H1 (cell line): ENCODE measurements around the gene DENND6B. TPM values are rescaled to one million over a fixed set of nuclear protein-coding genes. Genes with fewer than 3 reads are reported as not detected.

Experiments
- CTCF ChIA-PET: fragments of 300-600 bp; sonication (Branson Sonifier 250); formaldehyde crosslinking; loops from one replicate; lab custom pipeline; 2021; ENCODE audit not compliant: partially characterized antibody; lab: Charles Lee
- POLR2A ChIA-PET: fragments of 300-600 bp; sonication (Branson Sonifier 250); formaldehyde crosslinking; loops from one replicate; lab custom pipeline; 2021; ENCODE audit warnings: inconsistent platforms; ENCODE audit not compliant: partially characterized antibody; lab: Charles Lee
- DNase-seq, 2 experiments: peaks; one replicate each; pipeline versions ENCODE4 v3.0.0 to v3.0.0-alpha.2; 2010 to 2022; ENCODE audit warnings: low spot score in 2 of 2, low read depth in 1 of 2, mixed read lengths in 1 of 2
- FAIRE-seq: peaks from 2 replicates; lab custom pipeline; 2011; peaks lifted over from hg19 to GRCh38; lab: Jason Lieb, UNC
- H2AFZ ChIP-seq: 2 replicates; pipeline ENCODE4 v1.8.1; 2012; ENCODE audit warnings: low read length, inconsistent platforms
- H2AK5ac ChIP-seq: 2 replicates; pipeline ENCODE4 v1.6.1; 2013; ENCODE audit warnings: low read depth, low read length
- H2BK120ac ChIP-seq: replicated peaks from 2 replicates; pipeline ENCODE3; 2013; ENCODE audit warnings: low read depth, low read length, inconsistent platforms
- H2BK12ac ChIP-seq: 2 replicates; pipeline ENCODE4 v1.6.1; 2013; ENCODE audit warnings: low read depth, low read length
- H2BK15ac ChIP-seq: 2 replicates; pipeline ENCODE4 v1.6.1; 2013; ENCODE audit warnings: low read length
- H2BK20ac ChIP-seq: 2 replicates; pipeline ENCODE4 v1.6.1; 2013; ENCODE audit warnings: low read length
- H2BK5ac ChIP-seq: 2 replicates; pipeline ENCODE4 v1.6.1; 2013; ENCODE audit warnings: low read depth, low read length
- H3K14ac ChIP-seq: 2 replicates; pipeline ENCODE4 v1.6.1; 2013; ENCODE audit warnings: inconsistent platforms; ENCODE audit not compliant: insufficient read length
- H3K18ac ChIP-seq: 2 replicates; pipeline ENCODE4 v1.6.1; 2013; ENCODE audit warnings: low read length; ENCODE audit errors: extremely low read depth
- H3K23ac ChIP-seq: 2 replicates; pipeline ENCODE4 v1.6.1; 2013; ENCODE audit warnings: inconsistent platforms; ENCODE audit not compliant: insufficient read length
- H3K23me2 ChIP-seq: 2 replicates; pipeline ENCODE4 v1.6.1; 2013; ENCODE audit warnings: low read depth, low read length
- H3K27ac ChIP-seq: 2 replicates; pipeline ENCODE4 v1.6.1; 2011; ENCODE audit warnings: low read depth, low read length, inconsistent platforms
- H3K27me3 ChIP-seq, 4 experiments: replicated peaks in 1 of 4; 1 replicate in 1 of 4; 2 replicates in 3 of 4; pipeline versions ENCODE4 v1.6.1 to v1.8.1; 2011 to 2013; ENCODE audit warnings: low read length in 3 of 4, mild to moderate bottlenecking in 3 of 4, inconsistent platforms in 2 of 4, mixed read lengths in 2 of 4, moderate library complexity in 1 of 4; ENCODE audit not compliant: control insufficient read depth in 3 of 4, insufficient read depth in 3 of 4; ENCODE audit errors: extremely low read depth in 1 of 4
- H3K36me3 ChIP-seq, 4 experiments: 2 replicates each; pipeline versions ENCODE4 v1.6.1 to v1.8.1; 2011 to 2013; ENCODE audit warnings: mild to moderate bottlenecking in 4 of 4, low read length in 3 of 4, moderate library complexity in 2 of 4, control low read depth in 1 of 4, inconsistent platforms in 1 of 4; ENCODE audit not compliant: insufficient read depth in 4 of 4, control insufficient read depth in 2 of 4
- H3K4ac ChIP-seq: replicated peaks from 2 replicates; pipeline ENCODE3; 2013; ENCODE audit warnings: low read length, low read depth, mixed read lengths, inconsistent platforms; ENCODE audit not compliant: insufficient read length
- H3K4me1 ChIP-seq, 4 experiments: replicated peaks in 1 of 4; 1 replicate in 1 of 4; 2 replicates in 3 of 4; pipeline versions ENCODE4 v1.6.1 to v1.8.1; 2011 to 2013; ENCODE audit warnings: low read length in 3 of 4, inconsistent platforms in 2 of 4, mixed read lengths in 1 of 4; ENCODE audit not compliant: insufficient read depth in 4 of 4, control insufficient read depth in 3 of 4
- H3K4me2 ChIP-seq, 2 experiments: 2 replicates each; pipeline versions ENCODE4 v1.6.1 to v1.8.1; 2011 to 2013; ENCODE audit warnings: low read depth in 2 of 2, low read length in 2 of 2, control low read depth in 1 of 2, inconsistent platforms in 1 of 2, mild to moderate bottlenecking in 1 of 2; ENCODE audit not compliant: insufficient read depth in 1 of 2
- H3K4me3 ChIP-seq, 4 experiments: fragments of 200-600, 300-600 bp in 1 of 4; sonication (generic), shearing (Covaris generic), sonication (Bioruptor Twin) in 1 of 4; 2 replicates each; pipeline versions ENCODE4 v1.5.1 to v1.8.1; 2011 to 2016; ENCODE audit warnings: low read length in 4 of 4, low read depth in 3 of 4, control low read depth in 2 of 4, inconsistent platforms in 2 of 4, mild to moderate bottlenecking in 2 of 4, mixed read lengths in 1 of 4, moderate library complexity in 1 of 4; ENCODE audit not compliant: insufficient read depth in 2 of 4; ENCODE audit errors: extremely low read depth in 1 of 4
- H3K56ac ChIP-seq: replicated peaks from 2 replicates; pipeline ENCODE3; 2013; ENCODE audit warnings: low read depth, mild to moderate bottlenecking, mixed read lengths, low read length, inconsistent platforms; ENCODE audit not compliant: insufficient read length
- H3K79me1 ChIP-seq: 2 replicates; pipeline ENCODE4 v1.6.1; 2013; ENCODE audit warnings: low read depth, low read length, control low read depth
- H3K79me2 ChIP-seq, 2 experiments: 2 replicates each; pipeline versions ENCODE4 v1.6.1 to v1.8.1; 2012 to 2013; ENCODE audit warnings: low read length in 2 of 2, mild to moderate bottlenecking in 2 of 2, inconsistent platforms in 1 of 2; ENCODE audit not compliant: insufficient read depth in 2 of 2, control insufficient read depth in 1 of 2
- H3K9ac ChIP-seq, 4 experiments: replicated peaks in 1 of 4; 1 replicate in 1 of 4; 2 replicates in 3 of 4; pipeline versions ENCODE4 v1.6.1 to v1.8.1; 2011 to 2013; ENCODE audit warnings: low read depth in 3 of 4, low read length in 3 of 4, control low read depth in 2 of 4, mild to moderate bottlenecking in 2 of 4, moderate library complexity in 2 of 4, inconsistent platforms in 1 of 4; ENCODE audit errors: extremely low read depth in 1 of 4
- H3K9me3 ChIP-seq, 2 experiments: 2 replicates each; pipeline versions ENCODE4 v1.6.1 to v1.8.1; 2012 to 2013; ENCODE audit warnings: mild to moderate bottlenecking in 2 of 2, moderate library complexity in 2 of 2, control low read depth in 1 of 2, inconsistent platforms in 1 of 2, low read depth in 1 of 2, low read length in 1 of 2, mixed read lengths in 1 of 2; ENCODE audit not compliant: insufficient read depth in 2 of 2
- H4K20me1 ChIP-seq, 2 experiments: replicated peaks in 1 of 2; 2 replicates each; pipeline versions ENCODE3 to v1.8.1; 2011 to 2013; ENCODE audit warnings: inconsistent platforms in 2 of 2, low read length in 2 of 2, mild to moderate bottlenecking in 1 of 2; ENCODE audit not compliant: insufficient read depth in 2 of 2, control insufficient read depth in 1 of 2
- H4K5ac ChIP-seq: 2 replicates; pipeline ENCODE4 v1.6.1; 2013; ENCODE audit warnings: low read length, low read depth, mixed read lengths, inconsistent platforms; ENCODE audit not compliant: insufficient read length
- H4K8ac ChIP-seq: 2 replicates; pipeline ENCODE4 v1.8.0; 2013; ENCODE audit warnings: mild to moderate bottlenecking, moderate library complexity, low read length, inconsistent platforms; ENCODE audit not compliant: insufficient read depth; ENCODE audit errors: extremely low read depth
- H4K91ac ChIP-seq: replicated peaks from 2 replicates; pipeline ENCODE3; 2013; ENCODE audit warnings: low read length, mixed read lengths, inconsistent platforms; ENCODE audit not compliant: insufficient read length
- HDAC2 ChIP-seq, 2 experiments: fragments of 300-600 bp in 1 of 2; sonication (generic) in 1 of 2; IDR thresholded peaks; 2 replicates each; pipeline ENCODE4 v1.6.1; 2011 to 2012; ENCODE audit warnings: low read depth in 2 of 2, low read length in 2 of 2, mild to moderate bottlenecking in 2 of 2, moderate library complexity in 2 of 2, borderline replicate concordance in 1 of 2, inconsistent platforms in 1 of 2
- KDM1A ChIP-seq: fragments of 200-600, 300-600 bp; sonication (generic); IDR thresholded peaks from 2 replicates; pipeline ENCODE4 v1.7.1; 2016; ENCODE audit warnings: mild to moderate bottlenecking, low read length, borderline replicate concordance
- RNF2 ChIP-seq: fragments of 200-900, 300-1000 bp; sonication (generic); IDR thresholded peaks from 2 replicates; pipeline ENCODE4 v1.7.1; 2016; ENCODE audit warnings: borderline replicate concordance, low read depth, mild to moderate bottlenecking, antibody characterized with exemption, low read length; ENCODE audit not compliant: poor library complexity, severe bottlenecking; ENCODE audit errors: missing control alignments
- TBP ChIP-seq: IDR thresholded peaks from 2 replicates; pipeline ENCODE4 v1.6.1; 2011; ENCODE audit warnings: low read depth, low read length, improper control_type of control experiment
- WGBS, 2 experiments: shearing (Covaris generic) in 1 of 2; methylation state at CpG; one replicate each; pipeline versions ENCODE4 v1.1.6 to v1.1.7; 2013 to 2015; ENCODE audit warnings: low lambda C conversion rate in 2 of 2, mixed read lengths in 2 of 2, inconsistent platforms in 1 of 2, low coverage in 1 of 2, missing lambda C conversion rate in 1 of 2; ENCODE audit not compliant: insufficient replicate concordance in 2 of 2, insufficient coverage in 1 of 2, insufficient read length in 1 of 2; ENCODE audit errors: extremely low coverage in 1 of 2, missing lambda C conversion rate in 1 of 2; 5-methylcytosine and 5-hydroxymethylcytosine counted together
- polyA plus RNA-seq, 7 experiments: library from polyadenylated mRNA; depleted of rRNA in 3 of 7; stranded (reverse) in 5 of 7; unstranded in 2 of 7; fragments of >200 nt in 5 of 7; fragments of 200-250 nt in 2 of 7; gene quantifications; 1 replicate in 5 of 7; 2 replicates in 1 of 7; 4 replicates in 1 of 7; pipeline versions ENCODE4 v1.2.1 to v1.2.3, GENCODE V29; 2011 to 2013; ENCODE audit warnings: missing spikeins in 2 of 7, mixed read lengths in 2 of 7
- total RNA-seq: library from RNA; stranded (reverse); fragmentation: NEBNext Ultra II Directional; extraction: Animal tissue kit (Norgen Biotek cat#: 25700); gene quantifications from 2 replicates; pipeline ENCODE4 v1.2.1, GENCODE V29; 2021

Gene DENND6B
- total and polyA plus RNA-seq, 2 of the 8 experiments (the other 6 are each of a cell fraction or from before 2014, with no cell fraction given), result 1.1 to 1.9 TPM

DNA sequence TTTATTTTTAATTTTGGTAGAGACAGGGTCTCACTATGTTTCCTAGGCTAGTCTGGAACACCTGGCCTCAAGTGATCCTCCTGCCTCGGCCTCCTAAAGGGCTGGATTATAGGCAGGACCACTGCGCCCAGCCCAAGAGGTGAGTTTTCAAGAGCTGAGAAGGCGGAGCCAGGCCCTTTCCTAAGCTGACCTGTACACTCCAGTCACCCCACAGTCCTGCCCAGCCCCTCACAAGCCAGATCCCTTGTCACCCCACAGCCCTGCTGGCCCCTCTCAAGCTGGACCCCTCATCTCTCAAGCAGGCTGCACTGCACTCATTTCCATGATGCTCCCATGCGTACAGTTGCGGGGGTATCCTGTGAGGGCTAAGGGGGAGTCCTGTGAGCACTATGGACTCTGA lies 2.9 kb downstream of the DENND6B start:
- no peak overlapping the region for H3K23ac ChIP-seq
- POLR2A ChIA-PET, result interaction anchor here (2.0 kb wide), 1 partner anchor 17 kb away, joined by 7 read pairs; no protein-coding TSS in a partner anchor
- CTCF ChIA-PET, result interaction anchor here (0.6 to 2.2 kb wide), 8 partner anchors 17 to 56 kb away, joined by 3 to 9 read pairs (median 4); no protein-coding TSS in a partner anchor

More for the DNA sequence above, 2.9 kb downstream of the DENND6B start:
- peaks cover 10% of the 10 kb centered on the region; the same call in 1 of the 2 replicates for H3K23me2 ChIP-seq
- H3K36me3 ChIP-seq, result no peaks in the 10 kb centered on the region
- H4K20me1 ChIP-seq, result no peaks in the 10 kb centered on the region
- no peaks in the 10 kb centered on the region for H3K79me2 ChIP-seq
- no peak overlapping the region for H3K4me2 ChIP-seq
- no peak overlapping the region for H4K8ac ChIP-seq
- no peak overlapping the region for H2BK120ac ChIP-seq
- H3K4me3 ChIP-seq, result no peak overlapping the region
- no peak overlapping the region for H2AK5ac ChIP-seq
- no peak overlapping the region for H3K18ac ChIP-seq
- no peak overlapping the region for H2BK15ac ChIP-seq
- no peak overlapping the region for H4K5ac ChIP-seq
- H2BK20ac ChIP-seq, result no peak overlapping the region
- FAIRE-seq, result no peak
- H3K4ac ChIP-seq, result no peak overlapping the region
- no peak for DNase-seq
- 90% methylated on average over 5 of the region's 5 CpGs; no CpG with 5 or more reads in 1 of the 2 experiments for WGBS, 2 experiments
- no peaks in the 10 kb centered on the region for H3K79me1 ChIP-seq
- H2BK12ac ChIP-seq, result no peak overlapping the region
- peaks cover 0 to 8% (median 2%) of the 10 kb centered on the region in 4 experiments; a peak in 4 of 7 replicates for H3K4me1 ChIP-seq
- H3K14ac ChIP-seq, result no peak overlapping the region
- TF ChIP-seq HDAC2 (IDR thresholded peaks at IDR 0.05; ENCODE audit: borderline replicate concordance in 1 of 2, low read depth in 2 of 2, low read length in 2 of 2), result no peak
- no peak for TF ChIP-seq TBP
- no peak for TF ChIP-seq KDM1A
- no peak for TF ChIP-seq RNF2
- TF ChIP-seq, all 59 proteins: peak for 0
- Histone ChIP-seq H3K9ac (no peak overlapping the region), H4K91ac (no peak overlapping the region), H3K56ac (no peak overlapping the region), H2BK5ac (no peak overlapping the region), H3K9me3 (no peaks in the 10 kb centered on the region), H3K27ac (no peak overlapping the region), H3K27me3 (peaks cover 1 to 13% (median 12%) of the 10 kb centered on the region in 4 experiments; a peak in 6 of 7 replicates), H2AFZ (no peak overlapping the region)
